Muscle layer of colon (tissue), 2 donors: Measurements from ENCODE around the gene EGFL7.

ENCODE experiments used
- H3K27ac ChIP-seq: one replicate; pipeline ENCODE4 v1.7.0; 2013; ENCODE audit warnings: low read depth, mild to moderate bottlenecking, low read length, moderate library complexity
- H3K27me3 ChIP-seq, 2 donors: one replicate each; pipeline ENCODE4 v1.7.0; 2013; ENCODE audit warnings: low read length in 2 of 2, mild to moderate bottlenecking in 2 of 2; ENCODE audit not compliant: insufficient read depth in 2 of 2, control insufficient read depth in 1 of 2
- H3K36me3 ChIP-seq: one replicate; pipeline ENCODE4 v1.7.0; 2013; ENCODE audit warnings: mild to moderate bottlenecking, low read length; ENCODE audit not compliant: insufficient read depth
- H3K4me1 ChIP-seq: one replicate; pipeline ENCODE4 v1.7.0; 2013; ENCODE audit warnings: mild to moderate bottlenecking, low read length; ENCODE audit not compliant: insufficient read depth
- H3K4me3 ChIP-seq, 2 donors: one replicate each; pipeline ENCODE4 v1.7.0; 2013; ENCODE audit warnings: low read length in 2 of 2, low read depth in 1 of 2, mild to moderate bottlenecking in 1 of 2, moderate library complexity in 1 of 2
- H3K9ac ChIP-seq: one replicate; pipeline ENCODE4 v1.7.0; 2013; ENCODE audit warnings: low read length
- H3K9me3 ChIP-seq: one replicate; pipeline ENCODE4 v1.7.0; 2013; ENCODE audit warnings: mild to moderate bottlenecking, low read length
- donor health status: abdominal sarcoma.
- donor health status: Adenocarcinoma of cecum.

The EGFL7 gene

DNA sequence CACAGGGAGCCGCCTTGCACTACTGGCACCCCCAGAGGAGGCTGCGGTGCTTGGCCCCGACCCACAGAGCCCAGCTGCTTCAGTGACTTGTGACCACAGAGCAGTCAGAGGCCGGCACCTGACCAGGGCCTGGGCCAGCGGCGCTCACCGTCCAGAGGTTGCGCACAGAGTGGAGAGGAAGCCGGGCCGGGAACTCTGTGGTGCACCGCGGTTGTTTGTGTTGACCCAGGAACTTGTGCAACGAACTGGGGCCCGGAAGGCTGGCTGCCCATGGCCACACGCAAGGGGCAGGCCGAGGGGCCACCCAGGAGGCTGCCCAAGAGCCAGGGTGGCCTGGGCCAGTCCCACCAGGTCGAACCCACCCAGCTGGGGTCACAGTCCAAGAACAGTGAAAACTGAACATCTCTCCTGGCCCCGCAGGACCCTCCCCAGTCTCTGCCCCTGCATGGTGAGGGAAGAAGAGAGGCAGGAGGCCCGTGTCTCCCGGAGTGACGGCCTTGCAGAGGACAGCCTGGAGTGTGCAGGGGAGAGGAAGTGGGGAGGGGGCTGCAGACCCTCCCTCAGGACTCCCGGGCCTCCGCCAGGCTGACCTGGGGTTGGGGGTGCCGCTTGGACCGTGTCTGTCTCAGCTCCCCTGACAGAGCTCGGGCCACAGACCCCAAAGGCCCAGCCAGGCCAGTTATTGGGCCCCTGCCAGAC lies 42.8 kb upstream of the EGFL7 start:
- no peaks in the 10 kb centered on the region for H3K36me3 ChIP-seq
- peaks cover 5% of the 10 kb centered on the region for H3K4me1 ChIP-seq
- no peak overlapping the region for H3K4me3 ChIP-seq
- H3K9ac ChIP-seq = no peak overlapping the region
- H3K27me3 ChIP-seq = no peaks in the 10 kb centered on the region
- H3K27ac ChIP-seq = no peak overlapping the region
- H3K9me3 ChIP-seq = no peaks in the 10 kb centered on the region

DNA sequence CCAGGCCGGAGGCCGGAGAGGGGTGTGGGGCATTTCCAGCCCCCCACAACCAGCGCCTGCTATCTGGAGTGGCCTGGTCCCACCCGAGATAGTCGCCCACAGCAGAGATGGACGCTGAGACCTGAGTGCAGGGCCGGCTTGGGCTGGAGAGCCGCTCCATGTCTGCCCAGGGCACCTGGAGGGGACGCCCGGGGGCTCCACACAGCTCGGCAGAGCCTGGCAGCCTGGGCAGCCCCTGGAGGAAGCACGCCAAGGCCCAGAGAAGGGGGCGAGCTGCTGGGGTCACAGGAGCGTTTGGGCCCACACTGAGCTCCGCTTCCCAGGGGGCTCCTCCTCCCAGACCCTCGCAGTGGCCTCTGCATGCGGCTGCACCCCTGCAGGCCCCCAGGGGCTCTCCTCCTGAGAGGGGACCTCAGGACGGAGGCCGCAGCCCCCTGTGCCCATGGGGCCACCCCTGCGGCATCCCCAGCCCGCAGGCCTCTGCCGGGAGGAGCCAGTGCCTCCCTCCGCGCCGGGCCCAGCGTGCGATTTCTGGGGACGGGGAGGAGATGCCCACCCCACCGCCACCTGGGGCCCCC lies 42.2 kb upstream of the EGFL7 start:
- H3K9ac ChIP-seq = no peak overlapping the region
- H3K27ac ChIP-seq = no peak overlapping the region
- no peak overlapping the region for H3K4me3 ChIP-seq
- no peaks in the 10 kb centered on the region for H3K36me3 ChIP-seq
- H3K9me3 ChIP-seq = no peaks in the 10 kb centered on the region
- H3K4me1 ChIP-seq = peaks cover 11% of the 10 kb centered on the region
- no peaks in the 10 kb centered on the region for H3K27me3 ChIP-seq

DNA sequence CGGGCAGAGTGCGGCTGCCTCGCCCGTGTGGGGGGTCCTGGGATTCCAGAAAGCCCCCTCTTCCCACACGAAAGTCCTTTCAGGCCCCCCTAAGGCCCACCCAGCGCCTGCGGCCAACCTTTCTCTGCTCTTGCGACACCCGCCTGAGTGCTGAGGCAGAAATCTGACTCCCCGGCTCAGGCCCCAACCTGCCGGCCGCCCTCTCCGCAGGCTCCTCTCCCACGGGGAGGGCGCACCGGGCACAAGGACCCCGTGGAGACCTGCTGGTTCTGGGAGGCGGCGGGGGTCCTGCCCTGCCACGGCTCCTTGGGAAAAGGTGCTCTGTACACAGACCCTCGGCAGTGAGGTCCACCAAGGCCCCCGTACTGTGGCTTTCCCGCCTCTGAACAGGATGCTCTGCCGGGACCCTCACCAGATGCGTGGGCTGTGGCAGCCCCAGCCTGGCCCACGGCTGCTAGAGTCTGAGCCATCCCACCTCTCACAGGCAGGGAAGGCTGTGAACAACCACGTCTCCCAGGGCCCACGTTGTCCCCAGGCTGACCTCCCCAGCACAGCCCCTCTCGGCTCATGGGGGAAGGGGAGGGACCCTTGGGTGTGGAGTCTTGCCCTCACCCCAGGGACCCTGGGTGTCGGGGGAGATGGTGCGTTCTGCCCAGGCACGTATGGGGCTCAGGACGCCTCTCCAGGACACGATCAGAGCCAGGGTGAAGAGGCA lies 41.5 kb upstream of the EGFL7 start:
- Histone ChIP-seq H3K4me3 (no peak overlapping the region), H3K4me1 (peaks cover 17% of the 10 kb centered on the region), H3K27ac (no peak overlapping the region), H3K9me3 (no peaks in the 10 kb centered on the region), H3K9ac (no peak overlapping the region), H3K27me3 (no peaks in the 10 kb centered on the region), H3K36me3 (no peaks in the 10 kb centered on the region)

DNA sequence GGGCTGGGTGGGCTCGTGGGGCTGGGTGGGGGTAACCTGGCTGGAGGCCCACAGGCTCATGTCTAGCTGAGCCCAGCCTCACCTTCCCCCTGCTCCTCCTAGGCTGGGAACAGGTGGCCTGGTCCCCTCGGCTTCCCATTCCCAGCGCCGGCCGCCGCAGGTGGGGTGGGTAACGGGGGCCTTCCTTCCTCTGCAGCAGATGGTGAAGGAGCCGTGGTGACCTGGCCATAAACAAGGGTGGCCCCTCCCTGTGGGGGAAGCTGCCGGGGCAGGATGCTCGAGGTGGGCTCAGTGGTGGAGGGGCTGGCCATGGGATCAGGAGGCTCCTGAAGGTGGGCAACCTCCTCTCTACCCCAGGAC lies 41.0 kb upstream of the EGFL7 start:
- Histone ChIP-seq H3K9ac (no peak overlapping the region), H3K4me3 (no peak overlapping the region), H3K9me3 (no peaks in the 10 kb centered on the region), H3K4me1 (peaks cover 17% of the 10 kb centered on the region), H3K36me3 (no peaks in the 10 kb centered on the region), H3K27me3 (no peaks in the 10 kb centered on the region), H3K27ac (no peak overlapping the region)

DNA sequence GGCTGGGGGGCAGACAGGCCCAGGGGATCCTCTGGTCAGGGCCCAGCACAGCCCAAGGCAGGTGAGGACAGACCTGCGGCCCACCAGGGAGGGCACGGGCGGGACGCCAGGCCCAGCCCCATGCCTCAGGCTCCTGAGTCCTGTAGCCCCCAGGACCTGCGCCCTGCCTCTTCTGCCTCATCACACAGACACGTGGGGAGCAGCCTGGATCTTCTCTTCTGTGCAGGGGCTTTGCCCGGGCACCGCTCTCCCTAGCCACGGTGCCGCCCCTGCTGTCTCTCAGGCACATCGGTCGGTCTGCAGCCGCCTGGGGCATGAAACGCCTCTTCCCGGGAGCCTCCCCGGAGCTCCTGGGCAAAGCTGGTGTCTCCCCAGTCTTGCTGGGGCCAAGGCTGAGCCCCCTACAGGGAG lies 40.2 kb upstream of the EGFL7 start:
- no peak overlapping the region for H3K27ac ChIP-seq
- H3K4me3 ChIP-seq = no peak overlapping the region
- H3K36me3 ChIP-seq = no peaks in the 10 kb centered on the region
- H3K27me3 ChIP-seq = no peaks in the 10 kb centered on the region
- H3K4me1 ChIP-seq = peaks cover 17% of the 10 kb centered on the region
- no peaks in the 10 kb centered on the region for H3K9me3 ChIP-seq
- no peak overlapping the region for H3K9ac ChIP-seq

DNA sequence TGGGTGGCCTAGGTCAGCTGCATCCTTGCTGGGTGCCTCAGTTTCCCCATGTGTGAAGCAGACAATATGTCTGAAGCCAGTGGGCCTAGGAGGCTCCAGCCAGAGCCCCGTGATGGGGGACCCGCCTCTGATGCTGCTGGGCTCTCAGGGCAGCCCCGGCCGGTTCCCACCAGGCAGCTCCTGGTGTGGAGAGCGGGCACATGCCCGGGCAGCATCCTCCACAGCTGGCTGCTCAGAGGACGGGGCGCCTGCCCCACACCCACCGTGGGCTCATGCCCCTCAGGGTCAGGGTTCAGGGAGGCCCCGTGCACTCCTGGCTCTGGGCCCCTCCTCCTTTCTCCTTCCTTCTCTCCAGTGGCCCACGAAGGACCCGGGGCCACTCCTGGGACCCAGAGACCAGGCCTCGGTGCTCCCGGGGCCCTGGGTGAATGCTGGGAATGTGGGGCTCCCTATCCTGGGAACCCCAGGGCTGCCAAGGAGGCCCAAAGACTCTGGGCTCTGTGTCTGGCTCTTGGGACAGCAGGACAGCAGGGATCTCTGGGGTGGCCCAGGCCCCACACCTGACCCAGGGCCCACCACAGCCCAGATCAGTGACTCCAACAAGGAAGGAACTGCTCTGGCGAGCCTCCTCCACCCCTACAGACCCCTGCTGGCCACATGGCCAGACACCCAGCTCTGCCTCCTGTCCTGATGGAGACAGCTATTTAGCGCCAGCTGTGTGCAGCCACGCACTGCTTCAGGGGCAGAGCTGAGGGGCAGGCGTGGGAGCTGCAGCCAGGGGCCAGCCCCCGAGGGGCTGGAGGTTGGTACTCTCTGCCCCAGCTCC lies 39.5 kb upstream of the EGFL7 start:
- Histone ChIP-seq H3K27me3 (no peaks in the 10 kb centered on the region), H3K27ac (no peak overlapping the region), H3K4me3 (no peak overlapping the region), H3K9me3 (no peaks in the 10 kb centered on the region), H3K4me1 (peaks cover 17% of the 10 kb centered on the region), H3K9ac (no peak overlapping the region), H3K36me3 (no peaks in the 10 kb centered on the region)

DNA sequence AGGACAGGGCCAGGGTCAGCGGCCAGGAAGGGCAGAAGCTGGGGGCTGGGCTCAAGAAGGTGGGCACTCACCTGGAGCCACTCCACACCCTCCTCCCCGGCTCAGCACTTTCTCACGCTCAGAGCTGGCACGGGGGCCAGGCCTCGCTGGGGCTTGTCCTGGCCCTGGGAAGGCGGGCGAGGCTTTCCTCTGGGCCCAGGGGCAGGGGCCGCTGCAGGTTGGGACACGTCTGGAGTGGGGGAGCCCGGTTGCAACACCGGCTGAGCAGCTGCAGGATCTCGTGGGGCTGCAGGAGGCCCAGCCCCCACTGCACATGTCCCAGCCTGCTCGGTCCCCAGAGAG lies 38.9 kb upstream of the EGFL7 start:
- Histone ChIP-seq H3K4me1 (peaks cover 17% of the 10 kb centered on the region), H3K27me3 (no peaks in the 10 kb centered on the region), H3K9me3 (no peaks in the 10 kb centered on the region), H3K9ac (no peak overlapping the region), H3K4me3 (no peak overlapping the region), H3K36me3 (no peaks in the 10 kb centered on the region), H3K27ac (no peak overlapping the region)

DNA sequence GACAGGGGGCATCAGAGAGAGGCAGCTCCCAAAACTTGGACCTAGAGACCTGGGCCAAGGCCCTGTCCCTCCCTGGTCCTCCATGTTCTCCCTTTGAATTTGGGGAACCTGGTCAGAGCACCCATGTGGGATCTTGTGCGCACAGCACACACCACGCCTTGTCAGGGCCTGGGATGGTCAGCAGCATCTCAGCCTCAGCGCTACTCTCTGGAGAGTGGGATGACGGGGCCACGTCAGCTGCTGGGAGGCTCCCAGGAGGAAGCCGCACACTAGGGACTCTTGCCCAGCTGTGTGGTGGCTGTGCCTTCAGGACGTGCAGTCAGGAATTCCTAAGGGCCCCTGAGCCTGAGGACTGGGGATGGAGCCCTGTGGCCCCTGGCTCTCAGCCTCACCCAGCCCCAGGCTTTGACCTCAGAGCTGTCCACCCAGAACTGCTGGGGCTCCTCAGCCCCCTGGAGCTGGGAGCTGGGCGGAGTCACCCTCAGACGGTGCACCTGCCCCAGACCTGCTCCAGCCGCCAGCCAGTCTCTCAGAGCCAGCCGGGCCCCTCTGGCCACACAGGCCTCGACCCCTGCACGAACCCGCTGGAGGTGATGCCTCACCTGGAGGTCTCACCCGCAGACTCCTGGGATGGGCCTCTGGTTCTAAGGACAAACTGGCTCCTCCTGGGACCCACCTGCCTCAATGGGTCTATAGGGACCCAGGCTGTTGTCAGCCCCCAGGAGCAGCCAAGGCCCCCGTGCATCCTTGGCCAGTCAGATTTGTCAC lies 38.3 kb upstream of the EGFL7 start:
- H3K9me3 ChIP-seq = no peaks in the 10 kb centered on the region
- no peaks in the 10 kb centered on the region for H3K36me3 ChIP-seq
- no peaks in the 10 kb centered on the region for H3K27me3 ChIP-seq
- H3K9ac ChIP-seq = no peak overlapping the region
- peaks cover 17% of the 10 kb centered on the region for H3K4me1 ChIP-seq
- H3K4me3 ChIP-seq = no peak overlapping the region
- H3K27ac ChIP-seq = no peak overlapping the region

DNA sequence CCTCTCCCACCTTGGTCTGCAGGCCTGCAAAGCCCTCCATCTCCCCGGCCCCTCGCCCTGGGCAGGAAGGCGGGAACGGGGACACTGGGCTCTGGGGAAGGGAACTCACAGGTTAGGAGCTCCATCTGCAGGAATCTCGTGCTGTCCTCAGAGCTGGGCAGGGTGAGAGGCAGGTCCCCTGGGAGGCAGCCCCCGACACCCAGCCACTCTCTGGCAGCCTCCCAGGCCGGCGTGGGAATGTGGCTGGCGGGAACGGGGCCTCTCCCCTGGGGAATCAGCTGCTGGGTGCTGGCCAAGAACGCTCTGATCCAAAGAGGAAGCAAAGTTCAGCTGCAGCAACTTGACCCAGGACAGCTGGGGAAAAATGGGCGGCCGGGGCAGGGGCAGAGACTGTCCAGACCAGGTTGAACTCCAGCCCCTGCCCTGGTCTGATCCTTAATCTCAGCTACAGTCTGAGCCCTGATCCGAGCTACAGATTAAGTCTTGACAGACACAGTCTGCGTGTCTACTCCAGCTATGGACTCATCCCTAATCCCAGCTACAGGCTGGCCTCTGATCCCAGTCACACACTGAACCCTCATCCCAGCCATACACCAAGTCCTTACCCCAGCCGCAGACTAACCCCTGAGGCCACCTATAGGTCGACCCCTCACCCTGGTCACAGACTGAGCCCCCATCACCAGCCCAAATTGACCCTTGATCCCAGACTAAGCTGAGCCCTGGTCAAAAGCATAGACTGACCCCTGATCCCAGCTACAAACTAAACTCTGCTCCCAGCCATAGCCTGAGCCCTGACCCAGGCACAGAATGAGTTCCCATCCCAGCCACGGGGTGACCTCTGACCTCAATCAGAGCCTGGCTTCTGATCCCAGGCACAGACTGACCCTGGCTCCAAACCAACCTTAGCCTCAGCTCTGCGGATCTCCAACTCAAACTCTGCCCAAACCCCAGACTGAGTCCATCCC lies 37.3 kb upstream of the EGFL7 start:
- H3K4me1 ChIP-seq = peaks cover 17% of the 10 kb centered on the region
- no peak overlapping the region for H3K9ac ChIP-seq
- H3K9me3 ChIP-seq = no peaks in the 10 kb centered on the region
- no peaks in the 10 kb centered on the region for H3K27me3 ChIP-seq
- no peaks in the 10 kb centered on the region for H3K36me3 ChIP-seq
- no peak overlapping the region for H3K4me3 ChIP-seq
- no peak overlapping the region for H3K27ac ChIP-seq

DNA sequence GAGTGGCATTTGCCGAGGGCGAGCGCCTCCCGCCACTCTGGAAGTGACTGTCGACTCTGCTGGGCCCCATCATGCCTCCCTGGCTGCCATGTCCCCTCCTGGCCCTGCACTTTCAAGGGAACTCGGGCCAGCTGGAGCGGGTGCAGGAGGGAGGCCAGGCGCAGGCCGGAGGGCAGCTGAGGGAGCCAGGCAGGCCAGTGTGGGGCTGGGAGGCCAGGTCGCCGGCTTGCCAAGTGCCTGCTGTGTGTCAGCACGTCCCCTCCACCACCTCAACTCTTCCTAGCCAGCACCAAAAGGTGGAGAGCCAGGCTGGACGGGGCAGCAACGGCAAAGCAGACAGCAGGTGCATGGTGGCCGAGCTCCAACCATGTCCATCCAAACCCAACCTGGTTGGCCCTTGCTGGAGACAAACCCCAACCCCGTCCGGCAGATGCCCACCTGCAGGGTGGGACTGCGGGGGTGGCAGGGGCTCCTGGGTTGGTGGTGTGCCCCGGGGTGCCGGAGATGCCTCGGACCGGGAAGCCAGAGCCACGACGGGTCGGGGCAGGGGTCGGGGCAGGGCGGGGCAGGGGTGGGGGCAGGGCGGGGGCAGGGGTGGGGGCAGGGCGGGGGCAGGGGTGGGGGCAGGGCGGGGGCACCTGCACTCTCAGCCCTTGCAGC lies 36.5 kb upstream of the EGFL7 start:
- H3K36me3 ChIP-seq = no peaks in the 10 kb centered on the region
- peaks cover 17% of the 10 kb centered on the region for H3K4me1 ChIP-seq
- H3K27me3 ChIP-seq = no peaks in the 10 kb centered on the region
- H3K27ac ChIP-seq = no peak overlapping the region
- H3K4me3 ChIP-seq = no peak overlapping the region
- no peaks in the 10 kb centered on the region for H3K9me3 ChIP-seq
- no peak overlapping the region for H3K9ac ChIP-seq
